Lower leg skin (tissue), 3 donors: ENCODE results near the gene TAP1.

ENCODE experiments used
- CTCF ChIP-seq, 3 donors: fragments of 450-650 bp; IDR thresholded peaks; one replicate each; pipeline ENCODE4 v1.5.1; 2016; ENCODE audit warnings: antibody characterized with exemption in 3 of 3, mild to moderate bottlenecking in 3 of 3, moderate library complexity in 2 of 3
- POLR2A ChIP-seq, 2 donors: fragments of 450-650 bp; IDR thresholded peaks; one replicate each; pipeline ENCODE4 v1.6.1; 2016 to 2017; ENCODE audit warnings: antibody characterized with exemption in 2 of 2, mild to moderate bottlenecking in 1 of 2, moderate library complexity in 1 of 2

GRCh38 chr6:32843331-32843978 is 10.0 kb downstream of the TAP1 start:
- no peak for TF ChIP-seq POLR2A (IDR thresholded peaks at IDR 0.05)
- TF ChIP-seq CTCF (IDR thresholded peaks at IDR 0.05), result no peak
